ENCODE measurements around the gene PDZD7. TPM values are rescaled to one million over a fixed set of nuclear protein-coding genes. Genes with fewer than 3 reads are reported as not detected.

Gene PDZD7
- total RNA-seq, 1 experiment from 2014 or later: 1.8 TPM

- TF ChIP-seq CTCF (IDR thresholded peaks at IDR 0.05): no peak
- TF ChIP-seq POLR2AphosphoS5 (IDR thresholded peaks at IDR 0.05; ENCODE audit: low read depth, low read length): no peak
- no peak for TF ChIP-seq REST (IDR thresholded peaks at IDR 0.05; ENCODE audit: insufficient read depth in 1 of 2, low read depth in 2 of 2, low read length in 1 of 2)
- no peak for TF ChIP-seq TCF7L2 (IDR thresholded peaks at IDR 0.05; ENCODE audit: low read depth, low read length)
- no peak for TF ChIP-seq SIN3A (IDR thresholded peaks at IDR 0.05; ENCODE audit: borderline replicate concordance, insufficient read depth, low read depth, low read length)
- no TSS peak for BruUV-seq (replicated peaks)
- no peaks in the 10 kb centered on the region for H3K9me3 ChIP-seq (ENCODE audit: control insufficient read depth, insufficient read depth, low read depth, low read length)
- H3K36me3 ChIP-seq (ENCODE audit: control insufficient read depth, insufficient read depth, low read length): no peaks in the 10 kb centered on the region
- DNase-seq (ENCODE audit: low read depth, low spot score) (no peak), ATAC-seq (no peak)
- H3K4me1 ChIP-seq (ENCODE audit: control insufficient read depth, insufficient read depth, low read length): no peaks in the 10 kb centered on the region
- H3K4me3 ChIP-seq (ENCODE audit: low read depth in 2 of 2, low read length in 2 of 2): no peak overlapping the region
- intact Hi-C loops (cut with micrococcal nuclease; ENCODE audit: unreplicated experiment): no loop called here
- in situ Hi-C loops (cut with HindIII; ENCODE audit: low pct_unique_long_range_greater_than_20kb, low sequenced_read_pairs): no loop called here
- POLR2A ChIA-PET: interaction anchor here (0.5 kb wide), 1 partner anchor 14 kb away, joined by 10 read pairs; no protein-coding TSS in a partner anchor
- no peaks in the 10 kb centered on the region for H3K27me3 ChIP-seq (ENCODE audit: control insufficient read depth, insufficient read depth, low read length)
- no peak overlapping the region for H3K27ac ChIP-seq (ENCODE audit: low read length)
- CTCF ChIA-PET: no interaction called here
Observed at GRCh38 chr10:101071885-101072433, 41.0 kb upstream of the PDZD7 start.

- Histone ChIP-seq H3K36me3 (ENCODE audit: control insufficient read depth, insufficient read depth, low read length) (no peaks in the 10 kb centered on the region), H3K27ac (ENCODE audit: low read length) (no peak overlapping the region), H3K27me3 (ENCODE audit: control insufficient read depth, insufficient read depth, low read length) (no peaks in the 10 kb centered on the region), H3K4me3 (ENCODE audit: low read depth in 2 of 2, low read length in 2 of 2) (no peak overlapping the region), H3K9me3 (ENCODE audit: control insufficient read depth, insufficient read depth, low read depth, low read length) (no peaks in the 10 kb centered on the region), H3K4me1 (ENCODE audit: control insufficient read depth, insufficient read depth, low read length) (no peaks in the 10 kb centered on the region)
- TF ChIP-seq SIN3A (IDR thresholded peaks at IDR 0.05; ENCODE audit: borderline replicate concordance, insufficient read depth, low read depth, low read length) (no peak), TCF7L2 (IDR thresholded peaks at IDR 0.05; ENCODE audit: low read depth, low read length) (no peak), POLR2AphosphoS5 (IDR thresholded peaks at IDR 0.05; ENCODE audit: low read depth, low read length) (no peak), REST (IDR thresholded peaks at IDR 0.05; ENCODE audit: insufficient read depth in 1 of 2, low read depth in 2 of 2, low read length in 1 of 2) (no peak), CTCF (IDR thresholded peaks at IDR 0.05) (no peak)
- in situ Hi-C loops (cut with HindIII; ENCODE audit: low pct_unique_long_range_greater_than_20kb, low sequenced_read_pairs): no loop called here
- POLR2A ChIA-PET: interaction anchor here (0.5 kb wide), 1 partner anchor 13 kb away, joined by 10 read pairs; no protein-coding TSS in a partner anchor
- intact Hi-C loops (cut with micrococcal nuclease; ENCODE audit: unreplicated experiment): no loop called here
- DNase-seq (ENCODE audit: low read depth, low spot score) (no peak), ATAC-seq (no peak)
- CTCF ChIA-PET: no interaction called here
- no TSS peak for BruUV-seq (replicated peaks)
Observed at GRCh38 chr10:101071267-101071884, 40.4 kb upstream of the PDZD7 start.
